A549 (cell line): ENCODE results near the gene ZG16.
"Not testable (repeated sequence)": the region's sequence is repeated elsewhere in the genome, so short reads cannot be mapped to it uniquely, and the experiment has no call there.

Experiments used
- MYC ChIP-seq: IDR thresholded peaks from 2 replicates; pipeline ENCODE4 v1.6.1; 2012; ENCODE audit warnings: mild to moderate bottlenecking, inconsistent platforms, low read length, improper control_type of control experiment, borderline replicate concordance
- POLR2A ChIP-seq: IDR thresholded peaks from 2 replicates; pipeline ENCODE4 v1.6.1; 2012; ENCODE audit warnings: mild to moderate bottlenecking, low read length
- POLR2AphosphoS2 ChIP-seq: conservative IDR thresholded peaks from 2 replicates; pipeline ENCODE4 v1.6.1; 2012; ENCODE audit warnings: low read length, improper control_type of control experiment, inconsistent platforms
- RFX5 ChIP-seq: fragments of 450-650 bp; IDR thresholded peaks from 2 replicates; pipeline ENCODE4 v1.7.1; 2014; ENCODE audit warnings: antibody characterized with exemption, mild to moderate bottlenecking, moderate library complexity
- ZC3H11A ChIP-seq: fragments of 450-650 bp; IDR thresholded peaks from 2 replicates; pipeline ENCODE4 v1.6.1; 2014; ENCODE audit warnings: antibody characterized with exemption, mild to moderate bottlenecking
- TF ChIP-seq, protein P1 (sequence below): fragments of >200 bp; sonication (Bioruptor Twin); formaldehyde crosslinking; IDR thresholded peaks from 3 replicates; pipeline ENCODE4 v1.5.1; 2016
- TF ChIP-seq, protein P2 (sequence below): IDR thresholded peaks from 2 replicates; pipeline ENCODE4 v1.6.1; 2012
- TF ChIP-seq, protein P3 (sequence below): fragments of 450-650 bp; IDR thresholded peaks from 2 replicates; pipeline ENCODE4 v1.6.1; 2014; ENCODE audit warnings: antibody characterized with exemption

DNA sequence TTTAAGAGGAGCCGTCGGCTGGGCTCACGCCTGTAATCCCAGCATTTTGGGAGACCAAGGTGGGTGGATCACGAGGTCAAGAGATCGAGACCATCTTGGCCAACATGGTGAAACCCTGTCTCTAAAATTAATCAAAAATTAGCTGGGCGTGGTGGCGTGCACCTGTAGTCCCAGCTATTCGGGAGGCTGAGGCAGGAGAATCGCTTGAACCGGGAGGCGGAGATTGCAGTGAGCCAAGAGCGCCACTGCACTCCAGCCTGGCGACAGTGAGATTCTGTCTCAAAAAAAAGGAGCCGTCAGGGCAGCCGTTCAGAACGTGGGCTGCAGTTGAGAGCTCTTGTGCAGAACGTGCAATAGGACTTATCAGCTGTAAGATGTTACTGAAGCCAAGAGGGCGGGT lies 15.1 kb downstream of the ZG16 start:
- TF ChIP-seq ZC3H11A, MYC, RFX5, POLR2A, POLR2AphosphoS2: not testable (repeated sequence)
- TF ChIP-seq, protein P1, sequence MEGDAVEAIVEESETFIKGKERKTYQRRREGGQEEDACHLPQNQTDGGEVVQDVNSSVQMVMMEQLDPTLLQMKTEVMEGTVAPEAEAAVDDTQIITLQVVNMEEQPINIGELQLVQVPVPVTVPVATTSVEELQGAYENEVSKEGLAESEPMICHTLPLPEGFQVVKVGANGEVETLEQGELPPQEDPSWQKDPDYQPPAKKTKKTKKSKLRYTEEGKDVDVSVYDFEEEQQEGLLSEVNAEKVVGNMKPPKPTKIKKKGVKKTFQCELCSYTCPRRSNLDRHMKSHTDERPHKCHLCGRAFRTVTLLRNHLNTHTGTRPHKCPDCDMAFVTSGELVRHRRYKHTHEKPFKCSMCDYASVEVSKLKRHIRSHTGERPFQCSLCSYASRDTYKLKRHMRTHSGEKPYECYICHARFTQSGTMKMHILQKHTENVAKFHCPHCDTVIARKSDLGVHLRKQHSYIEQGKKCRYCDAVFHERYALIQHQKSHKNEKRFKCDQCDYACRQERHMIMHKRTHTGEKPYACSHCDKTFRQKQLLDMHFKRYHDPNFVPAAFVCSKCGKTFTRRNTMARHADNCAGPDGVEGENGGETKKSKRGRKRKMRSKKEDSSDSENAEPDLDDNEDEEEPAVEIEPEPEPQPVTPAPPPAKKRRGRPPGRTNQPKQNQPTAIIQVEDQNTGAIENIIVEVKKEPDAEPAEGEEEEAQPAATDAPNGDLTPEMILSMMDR, result not testable (repeated sequence)
- TF ChIP-seq, protein P2, sequence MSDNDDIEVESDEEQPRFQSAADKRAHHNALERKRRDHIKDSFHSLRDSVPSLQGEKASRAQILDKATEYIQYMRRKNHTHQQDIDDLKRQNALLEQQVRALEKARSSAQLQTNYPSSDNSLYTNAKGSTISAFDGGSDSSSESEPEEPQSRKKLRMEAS, result not testable (repeated sequence)
- TF ChIP-seq, protein P3, sequence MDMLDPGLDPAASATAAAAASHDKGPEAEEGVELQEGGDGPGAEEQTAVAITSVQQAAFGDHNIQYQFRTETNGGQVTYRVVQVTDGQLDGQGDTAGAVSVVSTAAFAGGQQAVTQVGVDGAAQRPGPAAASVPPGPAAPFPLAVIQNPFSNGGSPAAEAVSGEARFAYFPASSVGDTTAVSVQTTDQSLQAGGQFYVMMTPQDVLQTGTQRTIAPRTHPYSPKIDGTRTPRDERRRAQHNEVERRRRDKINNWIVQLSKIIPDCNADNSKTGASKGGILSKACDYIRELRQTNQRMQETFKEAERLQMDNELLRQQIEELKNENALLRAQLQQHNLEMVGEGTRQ, result not testable (repeated sequence)
